SJSA1 (cell line): ENCODE measurements around the gene B4GALT1. TPM values are rescaled to one million over a fixed set of nuclear protein-coding genes. Genes with fewer than 3 reads are reported as not detected.

ENCODE experiments used
- DNase-seq, 2 experiments: peaks; one replicate each; pipeline ENCODE4 v3.0.0-alpha.2; 2015 to 2020; ENCODE audit warnings: low spot score in 2 of 2, low read depth in 1 of 2
- H3K27ac ChIP-seq: fragments of 250-450 bp; sonication (Bioruptor Pico); 2 replicates; pipeline ENCODE4 v1.5.1; 2020; ENCODE audit warnings: mild to moderate bottlenecking, moderate library complexity
- H3K27me3 ChIP-seq: fragments of 250-450 bp; sonication (Bioruptor Pico); replicated peaks from 2 replicates; pipeline ENCODE4 v1.5.1; 2020; ENCODE audit warnings: mild to moderate bottlenecking, moderate library complexity
- H3K36me3 ChIP-seq: fragments of 250-450 bp; sonication (Bioruptor Pico); 2 replicates; pipeline ENCODE4 v1.5.1; 2020; ENCODE audit warnings: mild to moderate bottlenecking
- H3K4me1 ChIP-seq: fragments of 250-450 bp; sonication (Bioruptor Pico); replicated peaks from 2 replicates; pipeline ENCODE4 v1.6.1; 2021; ENCODE audit warnings: mild to moderate bottlenecking
- H3K4me3 ChIP-seq: fragments of 250-450 bp; sonication (Bioruptor Pico); 2 replicates; pipeline ENCODE4 v1.5.1; 2020; ENCODE audit warnings: mild to moderate bottlenecking
- H3K9me3 ChIP-seq: fragments of 250-450 bp; sonication (Bioruptor Pico); replicated peaks from 2 replicates; pipeline ENCODE4 v1.5.1; 2020; ENCODE audit warnings: mild to moderate bottlenecking
- total RNA-seq: library from RNA; depleted of rRNA; stranded (reverse); fragments of >200 nt; shearing (Covaris generic); gene quantifications from 2 replicates; pipeline ENCODE4 v1.2.3, GENCODE V29; 2014

B4GALT1 gene
- total RNA-seq, 1 experiment from 2014 or later, result 4.7 TPM

- Histone ChIP-seq H3K4me1 (peaks cover 13% of the 10 kb centered on the region), H3K27ac (no peak overlapping the region), H3K27me3 (no peaks in the 10 kb centered on the region), H3K9me3 (no peaks in the 10 kb centered on the region), H3K4me3 (no peak overlapping the region), H3K36me3 (no peaks in the 10 kb centered on the region)
- DNase-seq, result no peak
Observed at GRCh38 chr9:33148367-33149014, 18.6 kb downstream of the B4GALT1 start.

GRCh38 chr9:33147416-33148169 lies 19.5 kb downstream of the B4GALT1 start:
- no peak for DNase-seq
- H3K4me1 ChIP-seq, result peaks cover 13% of the 10 kb centered on the region
- no peak overlapping the region for H3K27ac ChIP-seq

GRCh38 chr9:33146298-33146697 lies 20.8 kb downstream of the B4GALT1 start:
- Histone ChIP-seq H3K4me3 (no peak overlapping the region), H3K27me3 (no peaks in the 10 kb centered on the region), H3K36me3 (no peaks in the 10 kb centered on the region), H3K9me3 (no peaks in the 10 kb centered on the region), H3K4me1 (peaks cover 8% of the 10 kb centered on the region), H3K27ac (no peak overlapping the region)
- DNase-seq, result no peak

More at GRCh38 chr9:33147416-33148169, 19.5 kb downstream of the B4GALT1 start:
- no peaks in the 10 kb centered on the region for H3K36me3 ChIP-seq
- no peaks in the 10 kb centered on the region for H3K9me3 ChIP-seq
- H3K27me3 ChIP-seq, result no peaks in the 10 kb centered on the region
- no peak overlapping the region for H3K4me3 ChIP-seq

- Histone ChIP-seq H3K4me3 (no peak overlapping the region), H3K9me3 (no peaks in the 10 kb centered on the region), H3K36me3 (no peaks in the 10 kb centered on the region), H3K27me3 (no peaks in the 10 kb centered on the region), H3K4me1 (no peaks in the 10 kb centered on the region), H3K27ac (no peak overlapping the region)
- DNase-seq, result no peak
Observed at GRCh38 chr9:33144551-33144950, 22.6 kb downstream of the B4GALT1 start.

GRCh38 chr9:33143241-33143661 lies 23.9 kb downstream of the B4GALT1 start:
- Histone ChIP-seq H3K9me3 (no peaks in the 10 kb centered on the region), H3K27me3 (no peaks in the 10 kb centered on the region), H3K27ac (no peak overlapping the region), H3K4me1 (no peaks in the 10 kb centered on the region), H3K4me3 (no peak overlapping the region), H3K36me3 (no peaks in the 10 kb centered on the region)
- DNase-seq, result no peak

GRCh38 chr9:33142535-33142934 lies 24.6 kb downstream of the B4GALT1 start:
- Histone ChIP-seq H3K36me3 (no peaks in the 10 kb centered on the region), H3K4me1 (no peaks in the 10 kb centered on the region), H3K27me3 (no peaks in the 10 kb centered on the region), H3K27ac (no peak overlapping the region), H3K9me3 (no peaks in the 10 kb centered on the region), H3K4me3 (no peak overlapping the region)
- no peak for DNase-seq

- no peak for DNase-seq
Observed at GRCh38 chr9:33140401-33141360, 26.5 kb downstream of the B4GALT1 start.

GRCh38 chr9:33139421-33140228 lies 27.5 kb downstream of the B4GALT1 start:
- no peak for DNase-seq
- Histone ChIP-seq H3K36me3 (no peaks in the 10 kb centered on the region), H3K9me3 (no peaks in the 10 kb centered on the region), H3K4me3 (no peak overlapping the region), H3K4me1 (no peaks in the 10 kb centered on the region), H3K27ac (no peak overlapping the region), H3K27me3 (no peaks in the 10 kb centered on the region)

More at GRCh38 chr9:33140401-33141360, 26.5 kb downstream of the B4GALT1 start:
- Histone ChIP-seq H3K9me3 (no peaks in the 10 kb centered on the region), H3K36me3 (no peaks in the 10 kb centered on the region), H3K27ac (no peak overlapping the region), H3K4me3 (no peak overlapping the region), H3K27me3 (no peaks in the 10 kb centered on the region), H3K4me1 (no peaks in the 10 kb centered on the region)

- H3K4me3 ChIP-seq, result no peak overlapping the region
- no peak for DNase-seq
- no peaks in the 10 kb centered on the region for H3K4me1 ChIP-seq
- no peaks in the 10 kb centered on the region for H3K27me3 ChIP-seq
- H3K9me3 ChIP-seq, result no peaks in the 10 kb centered on the region
- H3K36me3 ChIP-seq, result no peaks in the 10 kb centered on the region
- no peak overlapping the region for H3K27ac ChIP-seq
Observed at GRCh38 chr9:33138768-33139167, 28.4 kb downstream of the B4GALT1 start.

GRCh38 chr9:33137781-33138264 lies 29.3 kb downstream of the B4GALT1 start:
- Histone ChIP-seq H3K27me3 (no peaks in the 10 kb centered on the region), H3K4me3 (no peak overlapping the region)

GRCh38 chr9:33136721-33137670 lies 30.1 kb downstream of the B4GALT1 start:
- Histone ChIP-seq H3K27ac (no peak overlapping the region), H3K27me3 (no peaks in the 10 kb centered on the region), H3K4me3 (no peak overlapping the region), H3K36me3 (no peaks in the 10 kb centered on the region), H3K4me1 (peaks cover 3% of the 10 kb centered on the region), H3K9me3 (no peaks in the 10 kb centered on the region)
- DNase-seq, result no peak

More at GRCh38 chr9:33137781-33138264, 29.3 kb downstream of the B4GALT1 start:
- H3K9me3 ChIP-seq, result no peaks in the 10 kb centered on the region
- H3K36me3 ChIP-seq, result no peaks in the 10 kb centered on the region
- DNase-seq, result no peak
- no peaks in the 10 kb centered on the region for H3K4me1 ChIP-seq
- no peak overlapping the region for H3K27ac ChIP-seq

GRCh38 chr9:33135470-33135958 lies 31.6 kb downstream of the B4GALT1 start:
- H3K9me3 ChIP-seq, result no peaks in the 10 kb centered on the region
- no peaks in the 10 kb centered on the region for H3K27me3 ChIP-seq
- H3K27ac ChIP-seq, result no peak overlapping the region
- H3K4me3 ChIP-seq, result no peak overlapping the region
- no peak for DNase-seq
- H3K4me1 ChIP-seq, result peaks cover 3% of the 10 kb centered on the region
- H3K36me3 ChIP-seq, result no peaks in the 10 kb centered on the region
